DMS114 treated with DMSO at 0.1 percent for 48 hours (cell line): ENCODE data around the gene EEFSEC.

Experiments used
- DNase-seq: peaks from one replicate; lab custom pipeline; 2025; ENCODE audit not compliant: unreplicated experiment; lab: John Stamatoyannopoulos, UW

Gene EEFSEC

GRCh38 chr3:128241741-128242140, 88.5 kb downstream of the EEFSEC start:
- no peak for DNase-seq

- no peak for DNase-seq
Measured at GRCh38 chr3:128242818-128243601, 89.7 kb downstream of the EEFSEC start.

GRCh38 chr3:128243602-128244504, 90.6 kb downstream of the EEFSEC start:
- no peak for DNase-seq

DNA sequence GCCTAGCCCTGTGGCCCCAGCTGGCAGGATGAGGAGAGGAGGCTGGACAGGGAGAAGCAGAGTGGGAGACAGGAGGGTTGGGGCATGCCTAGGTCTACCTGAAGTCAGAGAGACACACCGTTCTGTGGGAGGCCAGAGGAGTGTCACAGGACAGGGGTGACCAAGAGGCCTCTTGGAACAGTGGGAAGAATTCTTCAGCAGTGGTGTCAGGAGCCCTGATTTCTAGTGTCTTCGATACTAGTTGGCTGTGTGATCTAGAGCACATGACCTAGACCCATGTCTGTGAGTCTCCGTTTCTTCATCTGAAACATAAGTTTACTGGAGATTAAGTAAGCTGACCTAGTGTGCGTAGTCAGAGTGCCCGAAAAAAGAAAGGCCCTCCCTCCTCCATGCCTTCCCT, 92.2 kb downstream of the EEFSEC start:
- DNase-seq: no peak

DNA sequence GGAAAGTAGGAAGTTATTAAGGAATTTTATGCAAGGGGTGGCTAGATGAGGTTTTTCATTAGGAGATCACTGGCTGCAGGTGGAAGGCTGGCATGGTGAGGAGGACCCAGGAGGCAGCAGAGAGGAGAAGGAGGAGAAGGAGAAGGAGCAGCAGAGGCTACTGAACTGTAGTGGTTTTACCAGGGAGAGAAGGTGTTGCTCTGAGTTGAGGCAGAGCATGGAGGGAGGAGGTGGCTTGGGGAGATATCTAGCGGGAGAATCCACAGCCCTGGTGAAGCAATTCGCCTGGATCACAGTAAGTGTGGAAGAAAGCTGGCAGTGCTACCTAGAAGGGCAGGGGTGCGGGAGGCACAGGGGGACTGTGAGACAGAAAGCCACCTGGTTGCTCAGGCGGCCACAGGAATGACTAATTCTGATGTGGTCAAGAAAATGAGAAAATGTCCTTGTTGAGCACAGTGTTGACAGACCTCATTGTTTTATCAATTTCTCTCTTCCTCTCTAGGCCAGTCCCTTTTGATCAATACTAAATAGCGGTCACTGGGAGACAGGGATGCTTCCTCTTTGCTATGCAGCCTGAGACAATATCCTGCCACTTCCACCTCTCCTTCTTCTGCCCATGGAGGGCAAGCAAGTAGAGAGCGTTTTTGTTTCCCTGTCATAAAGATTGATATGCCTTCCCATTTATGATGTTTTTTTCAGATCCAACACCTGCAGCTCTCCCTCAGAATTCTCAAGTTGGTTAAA, 94.6 kb downstream of the EEFSEC start:
- DNase-seq: no peak

GRCh38 chr3:128252083-128252482, 98.8 kb downstream of the EEFSEC start:
- no peak for DNase-seq

DNA sequence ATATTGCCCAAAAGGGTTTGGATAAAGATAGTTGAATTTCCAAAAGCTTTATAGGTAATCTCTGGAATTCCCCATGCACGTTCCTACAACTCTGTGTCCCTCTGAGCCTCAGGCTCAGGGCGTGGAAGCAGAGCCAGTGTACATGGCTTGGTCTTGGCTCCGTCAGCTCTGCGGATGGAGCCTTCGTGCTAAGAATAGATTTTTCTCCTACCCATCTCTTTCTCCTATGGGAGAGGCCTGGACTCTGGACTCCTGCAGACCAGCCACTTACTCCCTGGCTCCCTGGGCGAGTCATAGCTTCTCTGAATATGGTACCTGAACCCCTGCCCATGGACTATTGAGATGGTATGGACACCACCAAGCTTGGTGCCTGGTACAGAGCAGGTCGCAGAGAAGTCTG, 99.9 kb downstream of the EEFSEC start:
- DNase-seq: no peak

GRCh38 chr3:128254066-128254590, 100.8 kb downstream of the EEFSEC start:
- no peak for DNase-seq

GRCh38 chr3:128254967-128255366, 101.7 kb downstream of the EEFSEC start:
- no peak for DNase-seq

- no peak for DNase-seq
Measured at GRCh38 chr3:128256131-128256530, 102.8 kb downstream of the EEFSEC start.

- DNase-seq: no peak
Measured at GRCh38 chr3:128257632-128258031, 104.4 kb downstream of the EEFSEC start.

DNA sequence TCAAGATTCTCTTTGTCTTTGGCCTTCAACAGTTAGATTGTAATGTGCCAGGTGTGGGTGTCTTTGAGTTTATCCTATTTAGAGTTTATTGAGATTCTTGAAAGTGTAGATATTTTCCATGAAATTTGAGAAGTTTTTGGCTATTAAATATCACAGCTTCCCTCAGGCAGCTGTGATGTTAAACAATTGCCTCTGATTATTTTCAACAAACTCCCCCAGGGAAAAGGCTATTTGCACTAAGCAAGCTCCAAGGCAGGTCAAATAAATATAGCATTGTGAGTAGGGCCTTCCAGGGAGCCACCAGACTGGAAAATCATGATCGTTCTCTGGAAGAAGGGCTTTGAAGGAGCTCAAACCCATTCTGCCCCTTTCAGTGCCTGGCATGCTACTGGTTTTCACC, 107.0 kb downstream of the EEFSEC start:
- DNase-seq: no peak

GRCh38 chr3:128262457-128262856, 109.2 kb downstream of the EEFSEC start:
- no peak for DNase-seq

GRCh38 chr3:128263118-128263517, 109.8 kb downstream of the EEFSEC start:
- DNase-seq: no peak

- DNase-seq: no peak
Measured at GRCh38 chr3:128263946-128264345, 110.7 kb downstream of the EEFSEC start.

DNA sequence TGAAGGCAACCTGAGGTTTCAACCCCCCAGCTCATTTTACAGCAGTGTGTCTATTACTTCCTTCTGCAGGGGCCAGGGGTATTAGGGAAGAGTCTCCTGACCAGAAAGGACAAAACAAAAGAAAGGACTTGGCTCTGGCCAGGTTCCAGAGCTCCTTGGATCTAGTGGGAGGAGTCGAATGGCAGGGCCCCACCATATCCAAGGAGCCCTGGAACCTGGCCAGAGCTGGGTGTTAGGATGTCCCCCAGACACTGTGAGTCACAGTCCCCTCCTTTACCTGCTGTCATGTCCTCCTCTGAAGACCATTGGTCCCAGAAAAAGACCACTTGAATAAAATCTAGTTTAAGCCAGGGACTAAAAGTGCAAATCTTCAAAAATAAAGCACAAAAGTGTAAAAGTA, 113.2 kb downstream of the EEFSEC start:
- no peak for DNase-seq

DNA sequence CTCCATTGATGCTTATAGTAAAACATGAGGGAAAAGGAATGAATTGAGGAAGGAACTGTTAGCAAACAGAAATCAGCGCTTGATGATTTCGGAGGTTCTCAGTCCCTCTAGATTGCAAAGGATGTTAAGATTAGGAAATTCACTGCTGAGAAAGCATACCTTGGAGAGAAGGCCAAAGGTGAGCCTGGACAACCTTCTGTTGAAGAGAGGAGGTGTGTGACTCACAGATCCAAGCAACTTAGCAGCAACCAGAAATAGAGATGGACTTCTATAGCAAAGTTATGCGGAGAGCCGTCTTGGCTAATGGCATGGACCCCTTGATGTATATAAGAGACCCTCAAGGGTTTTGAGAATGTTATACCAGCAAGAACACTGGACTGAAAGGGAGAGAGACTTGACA, 114.3 kb downstream of the EEFSEC start:
- no peak for DNase-seq

GRCh38 chr3:128269006-128269775, 115.9 kb downstream of the EEFSEC start:
- DNase-seq: no peak

- DNase-seq: no peak
Measured at GRCh38 chr3:128269796-128270195, 116.5 kb downstream of the EEFSEC start.
